ENCODE results near the gene GALNT9. TPM values are rescaled to one million over a fixed set of nuclear protein-coding genes. Genes with fewer than 3 reads are reported as not detected.

GALNT9 gene
- total RNA-seq, 4 donors from 2014 or later = 0.13 TPM; not detected in 3

GRCh38 chr12:132187646-132188450 lies 141.5 kb downstream of the GALNT9 start:
- no peak overlapping the region for H3K4me3 ChIP-seq (ENCODE audit: low read depth, poor library complexity, severe bottlenecking)
- TF ChIP-seq POLR2A (IDR thresholded peaks at IDR 0.05) = no peak
- no peak for TF ChIP-seq CTCF (IDR thresholded peaks at IDR 0.05)

GRCh38 chr12:132186857-132187620 lies 142.3 kb downstream of the GALNT9 start:
- intact Hi-C loops (cut with DNase I; ENCODE audit: low total_unique reads) = no loop called here
- TF ChIP-seq CTCF (IDR thresholded peaks at IDR 0.05) = no peak
- no peak for TF ChIP-seq POLR2A (IDR thresholded peaks at IDR 0.05)
- DNase-seq (ENCODE audit: low spot score in 2 of 2) = no peak
- H3K4me3 ChIP-seq (ENCODE audit: low read depth, poor library complexity, severe bottlenecking) = no peak overlapping the region
- 83 to 90% methylated on average over 26 to 39 of the region's 39 CpGs for WGBS, 2 donors

More at GRCh38 chr12:132187646-132188450, 141.5 kb downstream of the GALNT9 start:
- DNase-seq (ENCODE audit: low spot score in 2 of 2) = no peak
- WGBS, 2 donors = 90 to 91% methylated on average over 26 to 31 of the region's 35 CpGs
- intact Hi-C loops (cut with DNase I; ENCODE audit: low total_unique reads) = no loop called here

GRCh38 chr12:132186208-132186856 lies 143.1 kb downstream of the GALNT9 start:
- DNase-seq (ENCODE audit: low spot score in 2 of 2) = no peak
- intact Hi-C loops (cut with DNase I; ENCODE audit: low total_unique reads) = no loop called here
- no peak overlapping the region for H3K4me3 ChIP-seq (ENCODE audit: low read depth, poor library complexity, severe bottlenecking)
- TF ChIP-seq POLR2A (IDR thresholded peaks at IDR 0.05) = no peak
- WGBS, 2 donors = 55 to 61% methylated on average over 24 of the region's 24 CpGs

GRCh38 chr12:132185705-132186104 lies 143.7 kb downstream of the GALNT9 start:
- no peak overlapping the region for H3K4me3 ChIP-seq (ENCODE audit: low read depth, poor library complexity, severe bottlenecking)
- 69 to 78% methylated on average over 16 of the region's 16 CpGs for WGBS, 2 donors
- intact Hi-C loops (cut with DNase I; ENCODE audit: low total_unique reads) = no loop called here
- TF ChIP-seq CTCF (IDR thresholded peaks at IDR 0.05) (no peak), POLR2A (IDR thresholded peaks at IDR 0.05) (no peak)
- DNase-seq (ENCODE audit: low spot score in 2 of 2) = no peak

- 80 to 85% methylated on average over 10 of the region's 10 CpGs for WGBS, 2 donors
- DNase-seq (ENCODE audit: low spot score in 2 of 2) = no peak
- intact Hi-C loops (cut with DNase I; ENCODE audit: low total_unique reads) = no loop called here
- no peak overlapping the region for H3K4me3 ChIP-seq (ENCODE audit: low read depth, poor library complexity, severe bottlenecking)
- no peak for TF ChIP-seq CTCF (IDR thresholded peaks at IDR 0.05)
- no peak for TF ChIP-seq POLR2A (IDR thresholded peaks at IDR 0.05)
Measured at GRCh38 chr12:132182711-132183365, 146.6 kb downstream of the GALNT9 start.

Data from lower leg skin (tissue), 4 donors.